ENCODE measurements around the gene TMEM97.

The TMEM97 gene

GRCh38 chr17:28368915-28369683, 50.1 kb downstream of the TMEM97 start:
- DNase-seq: no peak
- Histone ChIP-seq H3K4me1 (peaks cover 5% of the 10 kb centered on the region; the same call in 1 of the 2 replicates), H3K4me3 (ENCODE audit: low read depth, low read length) (no peak overlapping the region), H3K27me3 (no peaks in the 10 kb centered on the region), H3K36me3 (no peaks in the 10 kb centered on the region), H3K9me3 (no peaks in the 10 kb centered on the region)
- no peak for TF ChIP-seq CTCF (IDR thresholded peaks at IDR 0.05; ENCODE audit: low read depth, low read length)

GRCh38 chr17:28369684-28370034, 50.7 kb downstream of the TMEM97 start:
- Histone ChIP-seq H3K4me3 (ENCODE audit: low read depth, low read length) (no peak overlapping the region), H3K27me3 (no peaks in the 10 kb centered on the region), H3K4me1 (peaks cover 5% of the 10 kb centered on the region; the same call in 1 of the 2 replicates), H3K9me3 (no peaks in the 10 kb centered on the region), H3K36me3 (no peaks in the 10 kb centered on the region)
- TF ChIP-seq CTCF (IDR thresholded peaks at IDR 0.05; ENCODE audit: low read depth, low read length): no peak
- no peak for DNase-seq

DNA sequence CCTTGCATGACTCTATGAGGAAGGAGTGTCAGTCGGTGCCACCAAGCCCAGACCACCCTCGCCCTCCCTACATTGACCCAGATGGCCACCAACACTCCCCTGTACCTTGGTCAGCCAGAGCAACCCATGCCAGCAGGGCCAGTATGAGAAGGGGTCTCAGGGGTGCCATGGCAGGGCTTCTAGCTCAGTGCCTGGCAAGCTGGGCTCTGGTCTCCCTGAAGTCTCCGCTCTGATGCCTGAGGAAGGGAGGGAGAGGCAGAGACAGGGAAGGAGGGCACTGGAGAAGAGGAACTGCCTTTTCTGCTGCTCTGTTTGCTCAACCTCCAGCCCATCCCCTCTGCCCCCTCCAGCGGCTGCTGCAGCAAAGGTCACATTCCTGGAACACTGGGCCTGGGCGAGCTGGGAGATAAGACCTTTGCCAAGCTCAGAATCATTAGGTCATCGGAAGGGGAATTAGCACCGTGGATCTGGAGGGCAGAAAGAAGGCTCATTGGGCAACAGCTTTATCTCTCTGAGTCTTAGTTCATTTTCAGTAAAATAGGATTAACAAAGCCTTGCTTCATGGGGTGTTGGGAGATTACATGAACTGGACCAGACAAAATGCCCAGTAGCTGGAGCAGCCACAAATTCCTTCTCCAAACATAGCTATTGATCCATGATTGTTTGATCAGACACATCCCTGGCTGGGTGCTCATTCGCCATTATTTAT, 51.2 kb downstream of the TMEM97 start, which contains the start of gene VTN:
Gene VTN, minus strand, starts transcription at position 273 of the 709 bp plus-strand sequence. Its CDS starts 104 bp downstream, at position 169.
- H3K4me3 ChIP-seq (ENCODE audit: low read depth, low read length): peak within 1 kb of the TSS; percentile 20; the same call in 1 of the 2 replicates
- H3K4me1 ChIP-seq: peaks cover 5% of the 10 kb centered on the region; the same call in 1 of the 2 replicates
- peak; percentile 13; the same call in 1 of the 2 replicates for TF ChIP-seq CTCF (IDR thresholded peaks at IDR 0.05; ENCODE audit: low read depth, low read length)
- no peaks in the 10 kb centered on the region for H3K27me3 ChIP-seq
- no peaks in the 10 kb centered on the region for H3K9me3 ChIP-seq
- no peaks in the 10 kb centered on the region for H3K36me3 ChIP-seq
- peak; percentile 52 for DNase-seq

- peak overlapping the region; percentile 20; the same call in 1 of the 2 replicates for H3K4me3 ChIP-seq (ENCODE audit: low read depth, low read length)
- H3K27me3 ChIP-seq: no peaks in the 10 kb centered on the region
- no peak for DNase-seq
- no peak for TF ChIP-seq CTCF (IDR thresholded peaks at IDR 0.05; ENCODE audit: low read depth, low read length)
- no peaks in the 10 kb centered on the region for H3K9me3 ChIP-seq
- no peaks in the 10 kb centered on the region for H3K36me3 ChIP-seq
- peaks cover 5% of the 10 kb centered on the region; the same call in 1 of the 2 replicates for H3K4me1 ChIP-seq
Observed at GRCh38 chr17:28370744-28371103, 51.7 kb downstream of the TMEM97 start.

- H3K36me3 ChIP-seq: no peaks in the 10 kb centered on the region
- H3K4me3 ChIP-seq (ENCODE audit: low read depth, low read length): peak within 1 kb of the TSS; percentile 77
- H3K9me3 ChIP-seq: no peaks in the 10 kb centered on the region
- peaks cover 5% of the 10 kb centered on the region; the same call in 1 of the 2 replicates for H3K4me1 ChIP-seq
- H3K27me3 ChIP-seq: no peaks in the 10 kb centered on the region
- DNase-seq: peak; percentile 95
- TF ChIP-seq CTCF (IDR thresholded peaks at IDR 0.05; ENCODE audit: low read depth, low read length): no peak
Observed at GRCh38 chr17:28371245-28372202, 52.5 kb downstream of the TMEM97 start, which contains the start of gene SARM1. SARM1 (plus strand) TSS chr17:28371694; CDS start chr17:28372033, 339 bp downstream.

Measured in BE2C (cell line).